ENCODE results near the gene C18orf32.
"Not testable (repeated sequence)": the region's sequence is repeated elsewhere in the genome, so short reads cannot be mapped to it uniquely, and the experiment has no call there.

C18orf32 gene

GRCh38 chr18:49486953-49487710 is at the start of gene C18orf32:
Gene C18orf32 (minus strand): TSS chr18:49487234. CDS start chr18:49483748, 3,486 bp downstream.
- peak; percentile 91 to 93 for DNase-seq (ENCODE audit: low read depth in 2 of 2)

DNA sequence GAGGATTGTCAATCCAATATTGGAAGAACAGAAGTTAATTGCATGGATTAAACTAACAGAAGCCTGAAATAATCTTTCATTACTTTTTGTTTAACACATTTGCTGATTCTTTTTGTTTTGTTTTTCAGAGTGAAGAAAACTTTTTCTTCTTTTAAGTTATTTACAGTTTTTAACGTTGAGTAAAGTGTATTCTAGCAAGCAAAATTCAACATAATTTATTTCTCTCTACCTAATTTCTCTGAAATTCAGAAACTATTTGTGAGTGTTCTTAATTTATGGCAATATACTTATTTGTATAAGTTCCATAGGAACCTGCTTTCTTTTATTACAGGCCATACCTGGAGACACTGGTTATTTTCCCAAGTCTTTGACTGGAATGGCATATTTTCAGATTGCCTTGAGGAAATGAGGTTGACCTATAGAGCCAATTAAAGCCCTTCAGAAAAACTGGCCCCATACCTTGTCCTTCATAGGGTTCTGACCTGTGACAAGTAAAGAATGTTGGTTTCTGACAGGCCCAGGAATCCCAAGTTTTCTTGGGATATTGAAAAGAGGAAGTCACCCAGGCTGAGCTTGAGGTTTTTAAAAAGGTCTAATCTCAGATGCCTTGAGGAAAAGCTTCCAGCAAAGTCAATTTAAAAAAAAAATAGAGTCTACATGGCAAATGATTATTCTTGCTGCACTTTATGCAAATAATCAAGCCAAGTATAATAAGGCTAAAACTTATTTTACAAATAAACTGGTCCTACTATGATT is 48.0 kb upstream of the C18orf32 start:
- no peak for DNase-seq (ENCODE audit: low read depth in 2 of 2)

- DNase-seq (ENCODE audit: low read depth in 2 of 2): no peak
Measured at GRCh38 chr18:49531678-49532153, 44.7 kb upstream of the C18orf32 start.

DNA sequence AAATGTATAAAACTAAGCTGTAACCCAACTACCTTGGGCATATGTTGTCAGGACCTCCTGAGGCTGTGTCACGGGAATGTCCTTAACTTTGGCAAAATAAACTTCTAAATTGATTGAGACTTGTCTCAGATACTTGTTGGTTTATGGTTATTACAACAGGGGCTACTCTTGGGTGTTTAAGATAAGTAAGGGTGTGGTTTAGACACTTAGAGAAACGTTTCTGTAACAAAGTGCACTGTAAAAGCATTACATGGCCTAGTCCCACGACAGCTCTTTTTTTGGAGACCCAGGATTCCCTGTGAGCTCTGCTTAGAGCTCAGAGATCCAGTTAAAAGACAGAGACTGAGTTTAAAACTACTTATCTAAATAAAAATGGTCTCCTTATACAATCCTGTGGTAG is 42.6 kb upstream of the C18orf32 start:
- no peak for DNase-seq (ENCODE audit: low read depth in 2 of 2)

GRCh38 chr18:49527631-49528327 is 40.7 kb upstream of the C18orf32 start:
- no peak for DNase-seq (ENCODE audit: low read depth in 2 of 2)

DNA sequence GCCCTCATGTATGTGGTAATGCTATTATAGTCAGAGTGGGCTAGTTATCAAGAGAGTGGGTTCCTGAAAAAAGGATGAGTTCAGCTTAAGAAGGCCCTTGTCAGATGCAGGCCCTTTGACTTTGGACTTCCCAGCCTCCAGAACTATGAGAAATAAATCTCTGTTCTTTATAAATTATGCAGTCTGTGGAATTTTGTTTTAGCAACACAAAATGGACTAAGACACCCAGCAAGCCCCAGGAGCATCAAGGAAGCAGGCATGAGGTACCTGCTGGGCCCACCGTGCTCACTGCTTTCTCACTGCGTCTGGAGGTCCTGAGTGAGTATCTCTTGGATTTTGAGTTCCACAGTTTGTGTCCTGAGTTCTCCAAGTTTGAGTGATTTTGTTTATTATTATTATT is 38.9 kb upstream of the C18orf32 start:
- no peak for DNase-seq (ENCODE audit: low read depth in 2 of 2)

DNA sequence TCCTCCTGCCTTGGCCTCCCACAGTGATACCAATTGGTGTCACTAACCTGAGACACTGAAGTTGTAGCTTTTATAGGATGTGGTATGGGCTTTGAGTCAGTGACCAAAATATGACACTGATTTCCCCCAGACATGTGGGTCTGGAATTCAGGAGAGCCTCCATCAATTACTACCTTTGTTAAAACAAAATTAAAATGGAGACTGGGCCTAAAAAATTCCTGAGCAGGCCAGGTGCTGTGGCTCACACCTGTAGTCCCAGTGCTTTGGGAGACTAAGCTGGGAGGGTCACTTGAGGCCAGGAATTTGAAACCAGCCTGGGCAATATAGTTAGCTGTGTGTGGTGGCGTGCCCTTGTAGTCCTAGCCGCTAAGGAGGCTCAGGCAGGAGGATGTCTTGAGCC is 37.9 kb upstream of the C18orf32 start:
- DNase-seq (ENCODE audit: low read depth in 2 of 2): no peak

GRCh38 chr18:49524349-49524748 is 37.3 kb upstream of the C18orf32 start:
- no peak for DNase-seq (ENCODE audit: low read depth in 2 of 2)

- not testable (repeated sequence) for DNase-seq (ENCODE audit: low read depth in 2 of 2)
Measured at GRCh38 chr18:49523580-49524093, 36.6 kb upstream of the C18orf32 start.

- no peak for DNase-seq (ENCODE audit: low read depth in 2 of 2)
Measured at GRCh38 chr18:49521216-49521835, 34.3 kb upstream of the C18orf32 start.

DNA sequence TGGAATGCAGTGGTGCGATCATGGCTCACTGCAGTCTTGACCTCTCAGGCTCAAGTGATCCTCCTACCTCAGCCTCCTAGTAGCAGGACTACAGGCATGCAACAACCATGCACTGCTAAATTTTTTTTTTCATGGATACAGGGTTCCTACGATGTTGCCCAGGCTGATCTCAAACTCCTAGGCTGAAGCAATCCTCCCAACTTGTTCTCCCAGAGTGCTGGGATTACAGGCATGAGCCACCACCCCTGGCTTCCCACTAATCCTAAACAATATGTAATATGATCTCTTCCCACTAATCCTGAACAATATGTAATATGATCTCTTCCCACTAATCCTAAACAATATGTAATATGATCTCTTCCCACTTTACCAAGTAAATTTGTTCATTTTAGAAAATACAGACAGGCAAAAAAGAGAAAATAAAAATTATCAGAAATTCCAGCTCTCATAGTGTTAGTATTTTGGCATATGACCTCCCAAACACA is 33.7 kb upstream of the C18orf32 start:
- DNase-seq (ENCODE audit: low read depth in 2 of 2): no peak

DNA sequence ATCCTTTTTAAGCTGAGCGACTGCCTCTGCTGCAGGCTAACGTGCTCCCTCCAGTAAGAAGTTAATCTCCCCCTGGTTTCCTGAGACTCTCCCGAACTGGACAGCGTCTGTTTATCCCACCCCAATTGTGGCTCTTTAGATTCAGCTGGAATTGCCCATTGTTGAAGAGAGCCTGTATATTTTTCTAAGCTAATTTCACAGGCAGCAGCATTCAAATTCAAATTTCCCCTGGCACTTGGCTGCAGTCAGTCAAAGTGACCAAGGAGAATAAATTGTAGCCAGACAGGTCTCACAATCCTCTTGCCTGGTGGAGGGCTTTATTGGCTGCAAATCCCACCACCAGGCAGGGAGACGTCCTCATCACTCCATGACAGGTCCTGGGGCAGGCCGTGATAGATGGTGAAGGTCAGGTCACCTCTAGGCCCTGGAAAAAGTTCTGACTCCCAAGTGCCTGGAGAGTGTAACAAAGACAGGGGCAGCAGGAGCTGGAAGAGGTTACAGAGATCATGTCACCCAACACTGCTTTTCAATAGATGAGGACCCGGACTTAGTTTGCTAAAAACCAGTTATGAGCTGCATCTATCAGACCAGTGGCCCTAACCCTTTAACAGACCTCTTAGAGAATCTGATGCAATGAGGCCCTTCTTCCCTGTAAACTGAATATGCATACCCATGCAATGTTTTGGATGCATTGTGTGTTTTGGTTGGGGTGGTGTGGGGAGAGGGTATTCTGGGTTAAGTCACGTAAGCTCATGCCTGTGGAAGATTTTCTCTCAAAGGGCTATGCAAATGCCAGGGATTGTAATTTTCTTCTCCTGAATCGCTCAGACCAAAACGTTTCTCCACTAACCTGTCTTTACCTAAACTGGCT is 32.3 kb upstream of the C18orf32 start:
- DNase-seq (ENCODE audit: low read depth in 2 of 2): no peak

DNA sequence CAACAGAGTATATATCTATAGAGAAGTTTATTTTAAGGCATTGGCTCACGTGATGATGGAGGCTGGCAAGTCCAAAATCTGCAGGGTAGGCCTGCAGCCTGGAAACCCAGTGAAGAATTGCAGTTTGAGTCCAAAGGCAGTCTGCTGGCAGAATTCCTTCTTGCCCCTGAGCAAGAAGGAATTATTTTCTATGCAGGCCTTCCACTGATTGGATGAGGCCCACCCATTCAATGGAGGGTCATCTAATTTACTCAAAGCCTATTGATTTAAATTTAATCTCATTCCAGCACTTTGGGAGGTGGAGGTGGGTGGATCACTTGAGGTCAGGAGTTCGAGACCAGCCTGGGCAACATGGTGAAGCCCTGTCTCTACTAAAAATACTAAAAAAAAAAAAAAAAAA is 30.4 kb upstream of the C18orf32 start:
- DNase-seq (ENCODE audit: low read depth in 2 of 2): no peak

DNA sequence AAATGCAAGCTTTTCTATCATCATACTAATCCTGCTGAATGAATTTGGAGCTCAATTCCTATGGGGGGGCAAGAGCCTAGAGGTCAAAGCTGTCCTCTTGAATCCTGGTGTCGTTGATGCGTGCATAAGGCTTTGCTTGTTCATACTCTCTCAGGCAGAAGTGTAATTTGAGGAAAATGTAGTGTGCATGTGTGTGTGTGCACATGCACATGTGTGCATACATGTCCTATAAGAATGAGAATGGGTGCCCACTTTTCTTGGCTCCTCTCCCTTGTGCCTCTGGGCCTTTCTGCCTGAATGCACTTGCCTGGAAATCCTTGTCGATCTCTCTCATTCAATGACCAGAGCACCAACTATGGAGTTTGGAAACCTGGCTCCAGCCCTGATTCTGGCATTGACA is 28.5 kb upstream of the C18orf32 start:
- DNase-seq (ENCODE audit: low read depth in 2 of 2): no peak

DNA sequence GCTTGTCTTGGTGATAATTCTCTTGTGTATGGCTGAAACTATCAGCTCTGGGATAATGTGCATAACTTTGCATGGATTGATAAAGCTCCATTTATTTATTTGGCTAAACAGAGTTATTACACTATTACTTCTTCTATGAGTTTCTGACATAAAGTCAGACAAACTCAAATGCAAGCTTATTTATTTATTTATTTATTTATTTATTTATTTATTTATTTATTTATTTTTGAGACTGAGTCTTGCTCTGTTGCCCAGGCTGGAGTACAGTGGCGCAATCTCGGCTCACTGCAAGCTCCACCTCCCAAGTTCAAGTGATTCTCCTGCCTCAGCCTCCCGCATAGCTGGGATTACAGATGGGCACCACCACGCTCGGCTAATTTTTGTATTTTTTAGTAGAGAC is 28.0 kb upstream of the C18orf32 start:
- DNase-seq (ENCODE audit: low read depth in 2 of 2): not testable (repeated sequence)

DNA sequence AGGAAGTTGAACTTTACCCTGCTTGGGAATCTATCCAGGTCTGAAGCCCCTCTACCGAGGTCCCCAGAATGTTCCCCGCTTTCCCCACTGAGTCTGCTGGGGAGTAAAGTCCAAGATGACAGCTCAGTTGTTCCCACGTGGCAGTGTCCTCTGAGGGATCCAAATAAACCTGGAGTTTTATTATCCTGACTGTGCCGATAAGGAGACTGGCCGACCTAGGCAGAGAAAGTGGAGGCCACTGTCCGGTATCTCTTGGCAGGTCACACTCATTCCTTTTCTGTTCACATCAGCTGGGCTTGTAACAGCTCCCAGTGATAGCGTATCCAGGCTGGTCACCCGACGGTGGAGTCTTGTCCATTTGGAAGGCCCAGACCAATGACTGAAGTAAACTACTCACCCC is 27.5 kb upstream of the C18orf32 start:
- no peak for DNase-seq (ENCODE audit: low read depth in 2 of 2)

DNA sequence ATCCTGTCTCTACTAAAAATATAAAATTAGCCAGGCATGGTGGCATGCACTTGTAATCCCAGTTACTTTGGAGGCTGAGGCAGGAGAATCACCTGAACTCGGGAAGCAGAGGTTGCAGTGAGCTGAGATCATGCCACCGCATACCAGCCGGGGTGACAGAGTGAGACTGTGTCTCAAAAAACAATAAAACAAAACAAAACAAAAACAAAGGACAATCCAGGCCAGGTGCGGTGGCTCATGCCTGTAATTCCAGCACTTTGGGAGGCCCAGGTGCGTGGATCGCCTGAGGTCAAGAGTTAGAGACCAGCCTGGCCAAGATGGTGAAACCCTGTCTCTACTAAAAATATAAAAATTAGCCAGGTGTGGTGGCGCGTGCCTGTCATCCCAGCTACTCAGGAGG is 25.8 kb upstream of the C18orf32 start:
- not testable (repeated sequence) for DNase-seq (ENCODE audit: low read depth in 2 of 2)

- peak; percentile 17 to 25 for DNase-seq (ENCODE audit: low read depth in 2 of 2)
Measured at GRCh38 chr18:49510393-49511115, 23.5 kb upstream of the C18orf32 start.

DNA sequence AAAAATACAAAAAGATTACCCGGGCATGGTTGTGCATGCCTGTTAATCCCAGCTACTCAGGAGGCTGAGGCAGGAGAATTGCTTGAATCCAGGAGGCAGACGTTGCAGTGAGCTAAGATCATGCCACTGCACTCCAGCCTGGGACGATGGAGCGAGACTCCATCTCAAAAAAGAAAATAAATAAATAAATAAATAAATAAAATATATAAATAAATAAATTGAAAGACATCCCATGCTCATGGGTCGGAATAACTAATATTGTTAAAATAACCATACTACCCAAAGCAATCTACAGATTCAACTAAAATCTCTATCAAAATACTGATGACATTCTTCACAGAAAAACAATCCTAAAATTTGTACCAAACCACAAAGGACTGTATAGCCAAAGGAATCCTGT is 19.4 kb upstream of the C18orf32 start:
- DNase-seq (ENCODE audit: low read depth in 2 of 2): not testable (repeated sequence)

DNA sequence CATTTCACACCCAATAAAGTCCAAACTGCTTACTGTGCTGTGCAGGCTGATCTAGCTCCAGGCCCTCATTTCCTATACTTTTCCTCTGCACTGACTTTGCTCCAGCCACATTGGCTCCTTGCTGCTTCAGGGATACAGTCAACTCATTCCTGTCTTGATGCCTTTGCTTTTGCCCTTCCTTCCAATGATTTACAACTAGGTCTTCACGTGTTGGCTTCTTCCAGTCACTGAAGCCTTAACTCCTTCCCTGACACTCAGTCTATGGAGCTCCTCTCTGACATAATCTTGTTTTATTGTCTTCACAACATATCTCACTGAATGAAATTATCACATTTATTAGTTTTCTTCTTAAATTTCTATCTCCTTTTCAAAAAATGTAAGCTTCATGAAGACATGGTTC is 16.9 kb upstream of the C18orf32 start:
- no peak for DNase-seq (ENCODE audit: low read depth in 2 of 2)

Data from stimulated activated CD4-positive, alpha-beta T cell treated with anti-CD3 and anti-CD28 coated beads, Interleukin-12 subunit alpha, Interleukin-12 subunit beta, amount 100 ng/mL, for 24 hours (primary cell).